Body of pancreas (tissue), 4 donors: ENCODE results near the gene MYCL.

Source experiments
- POLR2A ChIP-seq, 3 donors: fragments of 450-650 bp; IDR thresholded peaks; one replicate each; pipeline ENCODE4 v1.6.1; 2016; ENCODE audit warnings: antibody characterized with exemption in 3 of 3, mild to moderate bottlenecking in 2 of 3
- TF ChIP-seq, protein P1 (sequence below), 7 experiments: fragments of 450-650 bp in 4 of 7; fragments of 200-600 bp in 3 of 7; sonication (generic) in 3 of 7; IDR thresholded peaks; one replicate each; pipeline ENCODE4 v1.5.1; 2016 to 2019; ENCODE audit warnings: antibody characterized with exemption in 7 of 7

- TF ChIP-seq, protein P1, sequence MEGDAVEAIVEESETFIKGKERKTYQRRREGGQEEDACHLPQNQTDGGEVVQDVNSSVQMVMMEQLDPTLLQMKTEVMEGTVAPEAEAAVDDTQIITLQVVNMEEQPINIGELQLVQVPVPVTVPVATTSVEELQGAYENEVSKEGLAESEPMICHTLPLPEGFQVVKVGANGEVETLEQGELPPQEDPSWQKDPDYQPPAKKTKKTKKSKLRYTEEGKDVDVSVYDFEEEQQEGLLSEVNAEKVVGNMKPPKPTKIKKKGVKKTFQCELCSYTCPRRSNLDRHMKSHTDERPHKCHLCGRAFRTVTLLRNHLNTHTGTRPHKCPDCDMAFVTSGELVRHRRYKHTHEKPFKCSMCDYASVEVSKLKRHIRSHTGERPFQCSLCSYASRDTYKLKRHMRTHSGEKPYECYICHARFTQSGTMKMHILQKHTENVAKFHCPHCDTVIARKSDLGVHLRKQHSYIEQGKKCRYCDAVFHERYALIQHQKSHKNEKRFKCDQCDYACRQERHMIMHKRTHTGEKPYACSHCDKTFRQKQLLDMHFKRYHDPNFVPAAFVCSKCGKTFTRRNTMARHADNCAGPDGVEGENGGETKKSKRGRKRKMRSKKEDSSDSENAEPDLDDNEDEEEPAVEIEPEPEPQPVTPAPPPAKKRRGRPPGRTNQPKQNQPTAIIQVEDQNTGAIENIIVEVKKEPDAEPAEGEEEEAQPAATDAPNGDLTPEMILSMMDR (IDR thresholded peaks at IDR 0.05): no peak
- TF ChIP-seq POLR2A (IDR thresholded peaks at IDR 0.05): no peak
Observed at GRCh38 chr1:39908534-39908933, 6.8 kb upstream of the MYCL start.
